Measurements from ENCODE around the gene ANTXR1. TPM values are rescaled to one million over a fixed set of nuclear protein-coding genes. Genes with fewer than 3 reads are reported as not detected.

ANTXR1 gene
- total RNA-seq, 1 experiment from 2014 or later, result 12.4 TPM

DNA sequence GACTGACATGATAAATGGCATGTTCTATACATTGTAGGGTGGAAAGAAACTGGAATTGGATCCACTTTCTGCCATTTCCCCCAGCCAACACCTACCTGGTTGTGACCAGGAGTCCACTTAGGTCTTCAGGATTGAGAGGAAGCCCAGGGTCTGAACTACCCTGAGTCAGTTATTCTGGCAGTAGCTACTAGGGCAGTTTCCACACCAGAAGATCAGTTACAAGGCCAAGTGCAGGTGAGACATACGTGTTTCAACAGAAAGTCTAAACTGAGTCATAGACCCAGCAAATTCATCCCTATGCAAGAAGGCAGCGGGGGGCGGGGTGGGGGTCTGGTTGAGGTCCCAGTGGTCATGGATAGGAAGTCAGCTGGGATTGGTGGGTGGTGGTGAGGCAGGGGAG lies 21.9 kb downstream of the ANTXR1 start:
- H3K4me3 ChIP-seq (ENCODE audit: insufficient read depth, low read depth, low read length), result no peak overlapping the region
- no peak for DNase-seq
- no peaks in the 10 kb centered on the region for H3K36me3 ChIP-seq (replicated peaks; ENCODE audit: control insufficient read depth, insufficient read depth, low read length)
- H3K27me3 ChIP-seq (ENCODE audit: control insufficient read depth, insufficient read depth, low read length), result no peaks in the 10 kb centered on the region

DNA sequence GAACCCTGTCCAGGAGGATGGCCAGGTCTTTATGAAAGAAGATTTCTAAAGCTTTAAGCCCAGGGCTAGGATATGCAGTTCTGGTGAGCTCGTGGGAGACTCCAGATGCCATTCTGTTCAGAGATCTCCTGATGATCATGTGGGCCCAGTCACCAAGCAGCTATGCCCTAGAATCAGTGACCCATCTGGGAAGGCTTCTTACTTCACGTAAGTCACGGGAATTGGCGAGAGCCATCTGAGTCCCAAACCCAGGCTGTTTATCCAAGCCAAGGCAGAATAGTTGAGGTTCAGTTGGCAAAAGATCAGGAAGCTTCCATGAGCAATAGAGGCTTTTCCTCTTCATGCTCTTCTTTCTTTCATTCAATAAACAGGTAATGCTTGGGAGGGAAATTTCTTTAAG lies 23.9 kb downstream of the ANTXR1 start:
- H3K4me3 ChIP-seq (ENCODE audit: insufficient read depth, low read depth, low read length), result no peak overlapping the region
- no peaks in the 10 kb centered on the region for H3K27me3 ChIP-seq (ENCODE audit: control insufficient read depth, insufficient read depth, low read length)
- peaks cover 1% of the 10 kb centered on the region for H3K36me3 ChIP-seq (replicated peaks; ENCODE audit: control insufficient read depth, insufficient read depth, low read length)
- DNase-seq, result no peak

DNA sequence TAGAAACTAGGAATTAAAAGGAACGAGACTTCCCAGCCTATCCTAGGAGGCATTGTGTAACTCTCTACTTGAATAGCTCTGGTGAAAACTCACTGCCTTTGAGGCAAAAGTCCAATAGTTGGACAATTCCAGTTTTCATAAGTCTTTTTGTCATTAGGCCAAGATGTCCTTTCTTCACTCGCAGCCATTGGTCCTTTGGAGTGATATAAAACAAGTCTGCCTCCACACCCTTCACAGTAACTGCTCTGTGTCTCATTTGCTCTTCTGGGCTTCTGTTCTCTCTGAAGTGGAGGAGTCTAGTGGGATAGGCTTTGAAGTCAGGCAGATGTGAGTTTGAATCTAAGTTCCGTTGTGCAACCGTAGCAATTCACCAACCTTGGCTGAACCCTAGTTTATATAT lies 28.2 kb downstream of the ANTXR1 start:
- Histone ChIP-seq H3K36me3 (replicated peaks; ENCODE audit: control insufficient read depth, insufficient read depth, low read length) (peaks cover 4% of the 10 kb centered on the region), H3K27me3 (ENCODE audit: control insufficient read depth, insufficient read depth, low read length) (no peaks in the 10 kb centered on the region), H3K4me3 (ENCODE audit: insufficient read depth, low read depth, low read length) (no peak overlapping the region)
- no peak for DNase-seq

DNA sequence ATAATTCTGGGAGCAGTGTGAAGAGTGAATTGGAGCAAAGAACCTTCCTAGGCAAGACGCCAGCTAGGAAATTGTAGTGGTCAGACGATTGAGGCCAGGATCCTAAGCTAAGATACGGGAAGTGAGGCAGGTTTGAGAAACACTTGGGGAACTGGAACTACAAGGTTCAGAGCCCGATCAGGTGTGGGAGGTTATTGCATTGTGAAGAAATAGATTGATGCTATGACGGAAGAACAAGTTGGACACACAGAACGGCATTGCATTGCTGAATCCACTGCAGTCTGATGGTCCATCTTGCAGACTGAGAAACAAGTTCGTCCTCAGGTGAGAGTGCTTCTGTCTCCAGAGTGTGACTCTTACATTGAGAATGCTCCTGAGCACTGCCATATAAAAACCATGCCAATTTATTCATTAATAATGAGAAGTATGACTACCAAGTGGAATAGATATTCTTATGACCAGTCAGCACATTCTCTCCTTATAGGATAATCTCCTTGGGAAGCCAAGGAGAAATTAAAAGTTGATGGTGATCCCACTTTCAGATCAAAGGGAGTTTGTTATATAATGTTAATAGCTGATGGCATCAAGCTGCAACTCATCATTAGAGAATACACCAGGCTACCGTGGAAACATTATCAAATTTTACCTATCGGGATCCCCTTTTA lies 30.9 kb downstream of the ANTXR1 start:
- DNase-seq, result no peak
- Histone ChIP-seq H3K36me3 (replicated peaks; ENCODE audit: control insufficient read depth, insufficient read depth, low read length) (peaks cover 4% of the 10 kb centered on the region), H3K27me3 (ENCODE audit: control insufficient read depth, insufficient read depth, low read length) (no peaks in the 10 kb centered on the region), H3K4me3 (ENCODE audit: insufficient read depth, low read depth, low read length) (no peak overlapping the region)

DNA sequence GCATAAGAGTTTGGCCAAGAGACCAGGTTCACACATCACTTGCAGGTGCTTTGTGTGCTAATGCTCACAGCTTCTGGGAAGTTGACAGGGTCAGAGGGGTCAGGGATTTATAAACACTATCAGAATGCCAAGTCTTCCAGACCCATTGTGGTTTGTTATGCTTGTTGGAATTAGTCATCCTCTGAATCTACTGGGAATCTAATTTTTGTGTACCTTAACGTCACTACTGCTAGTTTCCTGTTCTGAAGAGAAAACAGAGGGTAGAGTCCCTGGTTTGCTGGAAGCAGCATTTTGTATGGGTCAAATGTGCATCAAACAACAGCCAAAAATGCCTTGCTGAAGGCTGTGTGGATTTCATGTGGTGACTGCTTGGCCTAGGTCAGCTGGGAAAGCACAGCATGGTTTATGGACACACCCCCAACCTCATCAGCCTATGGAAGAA lies 33.3 kb downstream of the ANTXR1 start:
- no peak overlapping the region for H3K4me3 ChIP-seq (ENCODE audit: insufficient read depth, low read depth, low read length)
- no peak for DNase-seq
- peaks cover 4% of the 10 kb centered on the region for H3K36me3 ChIP-seq (replicated peaks; ENCODE audit: control insufficient read depth, insufficient read depth, low read length)
- no peaks in the 10 kb centered on the region for H3K27me3 ChIP-seq (ENCODE audit: control insufficient read depth, insufficient read depth, low read length)

DNA sequence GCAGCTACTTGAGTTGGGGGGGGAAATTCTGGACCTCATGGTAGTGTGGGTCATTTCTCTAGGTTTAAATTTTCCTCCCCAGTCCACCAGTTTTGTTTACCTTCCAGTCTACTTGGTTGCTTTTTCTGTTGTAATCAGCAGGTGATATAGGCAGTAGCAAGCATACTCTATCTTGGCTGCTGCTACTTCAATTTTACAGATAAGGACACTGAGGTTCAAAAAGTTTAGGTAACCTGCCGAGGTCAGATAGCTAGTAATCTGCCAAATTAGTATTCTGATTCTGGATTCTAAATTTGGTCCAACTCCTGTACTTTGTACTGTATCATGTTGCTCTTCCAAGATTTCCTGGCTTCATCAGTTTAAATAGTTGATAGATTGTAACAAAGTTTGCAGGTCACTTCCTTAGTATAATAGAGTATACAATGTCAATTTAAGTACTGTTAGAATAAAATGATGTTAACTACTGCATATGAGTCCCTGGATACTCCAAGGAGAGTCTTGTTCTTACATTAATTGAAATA lies 34.7 kb downstream of the ANTXR1 start:
- Histone ChIP-seq H3K4me3 (ENCODE audit: insufficient read depth, low read depth, low read length) (no peak overlapping the region), H3K36me3 (replicated peaks; ENCODE audit: control insufficient read depth, insufficient read depth, low read length) (peaks cover 3% of the 10 kb centered on the region), H3K27me3 (ENCODE audit: control insufficient read depth, insufficient read depth, low read length) (no peaks in the 10 kb centered on the region)
- no peak for DNase-seq

DNA sequence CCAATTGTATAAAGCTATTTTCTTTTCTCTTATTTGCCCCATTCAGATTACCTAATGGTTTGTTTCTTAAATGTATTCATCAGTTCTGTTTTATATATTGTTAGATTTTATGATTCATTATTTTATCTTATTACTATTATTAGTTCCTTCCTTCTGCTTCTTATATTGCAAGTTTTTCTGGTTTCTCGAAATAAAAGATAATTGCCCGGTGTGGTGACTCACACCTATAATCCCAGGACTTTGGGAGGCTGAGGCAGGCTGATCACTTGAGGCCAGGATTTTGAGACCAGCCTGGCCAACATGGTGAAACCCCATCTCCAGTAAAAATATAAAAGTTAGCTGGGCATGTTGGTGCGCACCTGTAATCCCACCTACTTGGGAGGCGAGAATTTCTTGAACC lies 37.8 kb downstream of the ANTXR1 start:
- Histone ChIP-seq H3K36me3 (replicated peaks; ENCODE audit: control insufficient read depth, insufficient read depth, low read length) (peaks cover under 1% of the 10 kb centered on the region; the same call in 1 of the 2 replicates), H3K27me3 (ENCODE audit: control insufficient read depth, insufficient read depth, low read length) (no peaks in the 10 kb centered on the region), H3K4me3 (ENCODE audit: insufficient read depth, low read depth, low read length) (no peak overlapping the region)
- DNase-seq, result no peak

DNA sequence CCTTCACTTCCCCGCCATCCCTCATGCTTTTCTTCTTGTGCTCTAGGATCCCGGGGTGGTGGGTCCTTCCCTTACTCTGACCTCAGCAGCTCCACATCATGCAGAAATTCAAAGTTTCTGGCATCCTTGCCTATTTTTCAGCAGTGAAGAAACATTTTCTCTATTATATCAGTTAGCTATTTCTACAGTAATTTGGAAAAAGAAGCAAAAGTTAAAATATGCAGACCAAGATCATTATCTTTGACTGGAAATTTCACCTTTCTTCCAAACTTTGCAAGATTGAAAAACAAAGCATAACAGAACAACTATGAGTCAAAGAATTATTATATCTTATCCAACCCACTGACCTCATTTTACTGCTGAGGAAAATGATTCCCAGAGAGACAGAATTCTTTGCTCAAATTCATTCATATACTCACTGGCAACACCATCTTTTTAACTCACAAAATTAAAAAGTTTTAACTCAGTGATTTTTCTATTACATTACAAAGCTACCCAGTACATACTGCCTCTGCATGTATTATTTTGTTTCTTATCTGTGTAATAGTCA lies 40.5 kb downstream of the ANTXR1 start:
- no peak overlapping the region for H3K4me3 ChIP-seq (ENCODE audit: insufficient read depth, low read depth, low read length)
- DNase-seq, result no peak
- H3K27me3 ChIP-seq (ENCODE audit: control insufficient read depth, insufficient read depth, low read length), result no peaks in the 10 kb centered on the region
- no peaks in the 10 kb centered on the region for H3K36me3 ChIP-seq (replicated peaks; ENCODE audit: control insufficient read depth, insufficient read depth, low read length)

DNA sequence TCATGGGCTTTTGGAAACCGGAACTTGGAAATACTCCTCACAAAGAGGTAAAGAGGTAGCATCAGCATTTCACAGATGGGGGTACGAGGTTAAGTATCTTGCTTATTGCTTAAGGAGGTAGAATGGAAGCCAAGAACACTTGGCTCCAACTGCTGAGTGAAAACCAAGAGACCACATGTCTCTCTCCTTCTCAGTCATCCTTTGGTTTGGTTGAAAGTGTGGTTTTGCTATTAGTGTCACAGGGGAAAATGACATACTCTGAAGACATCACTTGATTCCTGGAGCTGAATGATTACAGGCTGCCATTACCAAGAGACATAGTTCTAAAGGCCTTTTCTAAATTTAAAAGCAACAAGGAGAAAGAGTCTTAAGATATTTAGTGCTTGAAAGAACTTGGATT lies 41.5 kb downstream of the ANTXR1 start:
- Histone ChIP-seq H3K36me3 (replicated peaks; ENCODE audit: control insufficient read depth, insufficient read depth, low read length) (no peaks in the 10 kb centered on the region), H3K4me3 (ENCODE audit: insufficient read depth, low read depth, low read length) (no peak overlapping the region), H3K27me3 (ENCODE audit: control insufficient read depth, insufficient read depth, low read length) (no peaks in the 10 kb centered on the region)
- no peak for DNase-seq

DNA sequence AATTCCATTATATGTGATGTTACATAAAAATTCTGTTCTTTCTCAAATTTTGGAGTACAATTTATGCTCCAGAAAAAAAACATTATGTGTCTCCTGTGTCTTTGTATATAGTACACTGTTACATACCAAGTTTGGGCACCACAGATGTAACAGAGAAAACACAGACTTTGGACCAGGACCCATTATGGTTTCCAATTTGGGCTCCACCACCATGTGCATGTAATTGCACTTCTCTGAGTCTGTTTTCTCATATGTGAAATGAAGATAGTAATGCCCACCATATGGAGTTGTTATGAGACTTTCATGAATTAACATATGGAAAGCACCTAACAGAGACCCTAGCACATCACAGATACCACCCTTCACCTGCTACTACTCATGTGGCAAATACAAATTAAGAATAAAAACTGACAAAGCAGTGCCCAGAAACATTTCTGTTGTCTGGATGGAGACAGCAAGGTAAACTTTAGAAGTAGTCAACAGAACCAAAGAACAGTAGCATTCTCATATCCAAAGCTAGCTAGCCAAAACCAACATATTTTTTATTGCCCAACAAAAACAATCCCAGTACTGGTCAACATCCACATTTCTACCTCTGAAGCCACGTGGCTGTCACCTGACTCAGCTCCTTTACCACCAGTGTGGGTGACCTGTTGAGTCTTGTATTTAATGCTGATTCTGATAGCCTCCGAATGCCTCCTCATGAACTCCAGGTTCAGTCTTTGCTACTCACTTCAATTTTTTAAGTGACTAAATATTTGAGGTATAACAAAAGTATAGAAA lies 42.9 kb downstream of the ANTXR1 start:
- Histone ChIP-seq H3K4me3 (ENCODE audit: insufficient read depth, low read depth, low read length) (no peak overlapping the region), H3K27me3 (ENCODE audit: control insufficient read depth, insufficient read depth, low read length) (no peaks in the 10 kb centered on the region), H3K36me3 (replicated peaks; ENCODE audit: control insufficient read depth, insufficient read depth, low read length) (no peaks in the 10 kb centered on the region)
- DNase-seq, result no peak

DNA sequence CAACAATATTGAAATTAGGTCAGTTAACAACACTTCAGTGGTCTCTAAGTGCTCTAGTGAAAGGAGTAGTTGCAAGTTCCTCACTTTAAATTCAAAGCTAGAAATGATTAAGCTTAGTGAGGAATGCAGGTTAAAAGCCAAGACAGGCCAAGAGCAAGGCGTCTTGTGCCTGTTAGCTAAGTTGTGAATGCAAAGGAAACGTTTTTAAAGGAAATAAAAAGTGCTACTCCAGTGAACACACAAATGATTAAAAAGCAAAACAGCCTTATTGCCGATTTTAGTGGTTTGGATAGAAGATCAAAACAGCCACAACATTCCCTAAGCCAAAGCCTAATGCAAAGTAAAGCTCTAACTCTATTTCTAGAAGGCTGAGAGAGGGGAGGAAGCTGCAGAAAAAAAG lies 44.7 kb downstream of the ANTXR1 start:
- Histone ChIP-seq H3K27me3 (ENCODE audit: control insufficient read depth, insufficient read depth, low read length) (no peaks in the 10 kb centered on the region), H3K4me3 (ENCODE audit: insufficient read depth, low read depth, low read length) (no peak overlapping the region), H3K36me3 (replicated peaks; ENCODE audit: control insufficient read depth, insufficient read depth, low read length) (no peaks in the 10 kb centered on the region)
- no peak for DNase-seq

DNA sequence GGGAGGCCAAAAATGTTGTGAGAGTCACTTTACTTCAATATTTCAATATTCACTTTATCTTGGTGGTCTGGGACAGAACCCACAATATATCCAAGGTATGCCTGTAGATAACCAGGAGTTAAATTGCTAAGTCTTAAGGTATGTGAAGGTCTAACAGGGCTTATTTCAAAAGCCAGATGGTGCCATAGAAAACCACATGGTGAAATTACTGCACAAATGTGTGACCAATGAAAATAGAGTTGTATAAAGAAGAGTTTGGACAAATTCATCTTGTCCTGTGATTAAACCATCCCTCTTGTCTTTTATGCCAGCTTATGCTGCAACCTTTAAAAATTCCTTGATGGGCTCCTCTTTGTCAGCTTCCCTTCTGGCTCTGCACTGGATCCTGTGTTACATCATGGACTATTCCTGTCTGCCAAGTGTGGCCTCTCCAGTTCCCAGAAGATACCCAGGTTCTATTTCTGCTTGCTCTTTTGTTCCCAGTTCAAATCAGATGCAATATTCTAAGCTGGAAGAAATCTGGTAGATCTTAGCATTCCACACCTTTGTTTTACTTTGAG lies 46.8 kb downstream of the ANTXR1 start:
- DNase-seq, result no peak
- no peaks in the 10 kb centered on the region for H3K27me3 ChIP-seq (ENCODE audit: control insufficient read depth, insufficient read depth, low read length)
- H3K4me3 ChIP-seq (ENCODE audit: insufficient read depth, low read depth, low read length), result no peak overlapping the region
- no peaks in the 10 kb centered on the region for H3K36me3 ChIP-seq (replicated peaks; ENCODE audit: control insufficient read depth, insufficient read depth, low read length)

DNA sequence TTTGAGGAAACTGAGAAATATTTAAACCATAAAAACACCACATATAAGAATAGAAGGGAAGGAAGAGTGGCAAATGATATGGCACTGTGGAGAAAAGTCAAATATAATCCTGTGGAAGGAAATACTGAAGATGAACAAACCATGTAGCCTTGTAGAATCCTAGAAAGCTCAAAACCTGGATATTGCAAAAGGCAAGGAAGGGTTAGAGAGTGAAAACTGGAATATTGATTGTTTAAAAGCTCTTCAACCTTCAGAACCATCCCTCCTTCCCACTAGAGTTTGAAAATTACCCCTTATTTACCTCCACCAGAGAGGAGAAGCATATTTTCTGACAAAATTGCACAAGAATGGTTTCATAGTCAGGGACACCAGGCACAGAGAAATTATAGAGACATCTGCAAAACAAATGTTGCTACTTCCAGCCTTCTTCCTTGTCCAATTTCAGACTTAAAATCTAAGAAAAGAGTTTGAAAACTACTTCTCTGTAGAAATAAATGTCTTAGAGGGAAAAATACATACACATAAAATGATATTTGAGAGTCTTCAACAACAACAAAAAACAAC lies 48.0 kb downstream of the ANTXR1 start:
- Histone ChIP-seq H3K27me3 (ENCODE audit: control insufficient read depth, insufficient read depth, low read length) (no peaks in the 10 kb centered on the region), H3K36me3 (replicated peaks; ENCODE audit: control insufficient read depth, insufficient read depth, low read length) (no peaks in the 10 kb centered on the region), H3K4me3 (ENCODE audit: insufficient read depth, low read depth, low read length) (no peak overlapping the region)
- DNase-seq, result no peak

DNA sequence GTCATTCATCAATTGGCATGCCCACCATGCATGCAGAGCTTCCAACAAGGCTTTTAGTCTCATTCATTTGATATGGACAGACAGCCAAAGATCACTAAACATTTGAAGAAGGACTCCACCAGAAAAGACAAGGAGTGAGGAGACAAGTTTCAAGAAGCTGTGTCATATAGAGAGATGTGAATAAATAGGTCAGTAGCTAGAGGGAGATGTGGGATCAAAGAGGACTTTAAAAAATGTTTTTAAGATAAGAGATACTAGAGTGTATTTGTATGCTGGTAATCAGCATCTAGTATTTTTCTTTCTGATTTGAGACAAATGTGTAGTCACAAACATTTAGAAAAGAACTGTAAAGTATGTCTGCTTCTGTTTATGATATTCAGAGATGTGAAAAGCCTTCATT lies 48.5 kb downstream of the ANTXR1 start:
- Histone ChIP-seq H3K27me3 (ENCODE audit: control insufficient read depth, insufficient read depth, low read length) (no peaks in the 10 kb centered on the region), H3K36me3 (replicated peaks; ENCODE audit: control insufficient read depth, insufficient read depth, low read length) (no peaks in the 10 kb centered on the region), H3K4me3 (ENCODE audit: insufficient read depth, low read depth, low read length) (no peak overlapping the region)
- DNase-seq, result no peak

All from H7 (cell line).